ENCODE measurements around the gene SYNGR1. TPM values are rescaled to one million over a fixed set of nuclear protein-coding genes. Genes with fewer than 3 reads are reported as not detected.

SYNGR1 gene
- total RNA-seq, result 4.7 and 6.8 TPM in 2 replicates

GRCh38 chr22:39349967-39350726 lies at the start of gene SYNGR1:
Gene SYNGR1, plus strand, starts transcription at chr22:39349991. Its CDS starts 20 bp downstream, at chr22:39350011.

GRCh38 chr22:39319284-39320022 lies 30.3 kb upstream of the SYNGR1 start, which contains the start of gene RPL3:
Gene RPL3, minus strand, starts transcription at chr22:39319623. Its CDS starts 26 bp downstream, at chr22:39319597.

Other genes with a start within 250 kb of the SYNGR1 start
- 1.7 and 4.2 TPM in 2 replicates for gene CBX7, start 197.3 kb upstream of the SYNGR1 start, total RNA-seq
- gene PDGFB, start 105.0 kb upstream of the SYNGR1 start, total RNA-seq, result under 0.01 and 0.05 TPM in 2 replicates
- 2,229 and 3,390 TPM in 2 replicates for gene RPL3, start 30.4 kb upstream of the SYNGR1 start, total RNA-seq
- gene TAB1, start 49.8 kb downstream of the SYNGR1 start, total RNA-seq, result 10.1 and 16.1 TPM in 2 replicates
- under 0.01 and 0.09 TPM in 2 replicates for gene MGAT3, start 107.0 kb downstream of the SYNGR1 start, total RNA-seq
- 17.8 and 28.8 TPM in 2 replicates for gene MIEF1, start 152.3 kb downstream of the SYNGR1 start, total RNA-seq
- 144 and 221 TPM in 2 replicates for gene ATF4, start 170.6 kb downstream of the SYNGR1 start, total RNA-seq
- gene RPS19BP1, start 182.8 kb downstream of the SYNGR1 start, total RNA-seq, result 27.2 and 34.7 TPM in 2 replicates
- 0.05 TPM in 1 of 2 replicates, not detected in the other for gene CACNA1I, start 220.8 kb downstream of the SYNGR1 start, total RNA-seq